GM12872 (cell line): Measurements from ENCODE around the gene HESX1.

Experiments
- TF ChIP-seq, protein P1 (sequence below): IDR thresholded peaks from 3 replicates; pipeline ENCODE4 v1.5.1; 2011; ENCODE audit warnings: low read depth, mild to moderate bottlenecking, low read length, moderate library complexity; ENCODE audit not compliant: insufficient read depth

The HESX1 gene

DNA sequence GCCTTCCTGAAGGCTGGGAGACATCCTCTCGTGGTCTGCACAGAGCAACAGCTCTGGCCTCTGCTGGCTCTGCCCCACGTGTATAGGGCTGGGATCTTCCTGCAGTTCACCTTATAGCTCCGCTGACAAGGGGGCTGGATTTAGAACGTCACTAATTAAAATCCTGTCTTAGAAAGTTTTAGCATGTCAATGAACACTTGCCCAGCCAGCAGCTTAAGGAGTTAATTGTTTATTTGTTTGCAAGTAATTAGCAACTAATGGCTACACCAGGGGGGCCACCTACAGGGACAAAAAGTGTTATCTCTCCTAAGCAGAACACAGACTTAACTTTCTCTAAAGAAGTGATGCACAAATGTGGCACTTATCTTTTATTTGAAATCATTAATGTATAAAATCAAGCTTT is at the start of gene HESX1:
TSS of gene HESX1 (minus strand) at position 84 of the 403 bp plus-strand sequence. CDS start at position 24, 60 bp downstream.
- TF ChIP-seq, protein P1, sequence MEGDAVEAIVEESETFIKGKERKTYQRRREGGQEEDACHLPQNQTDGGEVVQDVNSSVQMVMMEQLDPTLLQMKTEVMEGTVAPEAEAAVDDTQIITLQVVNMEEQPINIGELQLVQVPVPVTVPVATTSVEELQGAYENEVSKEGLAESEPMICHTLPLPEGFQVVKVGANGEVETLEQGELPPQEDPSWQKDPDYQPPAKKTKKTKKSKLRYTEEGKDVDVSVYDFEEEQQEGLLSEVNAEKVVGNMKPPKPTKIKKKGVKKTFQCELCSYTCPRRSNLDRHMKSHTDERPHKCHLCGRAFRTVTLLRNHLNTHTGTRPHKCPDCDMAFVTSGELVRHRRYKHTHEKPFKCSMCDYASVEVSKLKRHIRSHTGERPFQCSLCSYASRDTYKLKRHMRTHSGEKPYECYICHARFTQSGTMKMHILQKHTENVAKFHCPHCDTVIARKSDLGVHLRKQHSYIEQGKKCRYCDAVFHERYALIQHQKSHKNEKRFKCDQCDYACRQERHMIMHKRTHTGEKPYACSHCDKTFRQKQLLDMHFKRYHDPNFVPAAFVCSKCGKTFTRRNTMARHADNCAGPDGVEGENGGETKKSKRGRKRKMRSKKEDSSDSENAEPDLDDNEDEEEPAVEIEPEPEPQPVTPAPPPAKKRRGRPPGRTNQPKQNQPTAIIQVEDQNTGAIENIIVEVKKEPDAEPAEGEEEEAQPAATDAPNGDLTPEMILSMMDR = no peak

DNA sequence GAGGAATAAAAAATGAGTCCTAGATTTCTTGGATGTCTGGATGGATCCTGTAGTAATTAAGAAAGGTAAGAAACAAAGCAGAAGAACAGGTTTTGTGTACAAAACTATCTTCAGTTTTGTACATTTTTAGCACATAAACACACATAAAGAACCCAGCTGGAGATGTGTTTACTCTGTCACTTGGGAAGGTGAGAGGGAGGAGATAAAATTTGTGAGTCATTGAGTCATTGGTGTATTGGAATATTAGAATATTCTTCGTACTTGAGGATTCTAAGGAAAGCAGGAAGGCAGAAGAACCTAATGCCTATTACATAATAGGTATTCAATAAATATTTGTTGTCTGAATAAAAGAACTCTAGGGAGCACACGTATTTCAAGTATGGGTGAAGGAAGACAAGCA is 45.2 kb upstream of the HESX1 start:
- TF ChIP-seq, protein P1 = no peak

DNA sequence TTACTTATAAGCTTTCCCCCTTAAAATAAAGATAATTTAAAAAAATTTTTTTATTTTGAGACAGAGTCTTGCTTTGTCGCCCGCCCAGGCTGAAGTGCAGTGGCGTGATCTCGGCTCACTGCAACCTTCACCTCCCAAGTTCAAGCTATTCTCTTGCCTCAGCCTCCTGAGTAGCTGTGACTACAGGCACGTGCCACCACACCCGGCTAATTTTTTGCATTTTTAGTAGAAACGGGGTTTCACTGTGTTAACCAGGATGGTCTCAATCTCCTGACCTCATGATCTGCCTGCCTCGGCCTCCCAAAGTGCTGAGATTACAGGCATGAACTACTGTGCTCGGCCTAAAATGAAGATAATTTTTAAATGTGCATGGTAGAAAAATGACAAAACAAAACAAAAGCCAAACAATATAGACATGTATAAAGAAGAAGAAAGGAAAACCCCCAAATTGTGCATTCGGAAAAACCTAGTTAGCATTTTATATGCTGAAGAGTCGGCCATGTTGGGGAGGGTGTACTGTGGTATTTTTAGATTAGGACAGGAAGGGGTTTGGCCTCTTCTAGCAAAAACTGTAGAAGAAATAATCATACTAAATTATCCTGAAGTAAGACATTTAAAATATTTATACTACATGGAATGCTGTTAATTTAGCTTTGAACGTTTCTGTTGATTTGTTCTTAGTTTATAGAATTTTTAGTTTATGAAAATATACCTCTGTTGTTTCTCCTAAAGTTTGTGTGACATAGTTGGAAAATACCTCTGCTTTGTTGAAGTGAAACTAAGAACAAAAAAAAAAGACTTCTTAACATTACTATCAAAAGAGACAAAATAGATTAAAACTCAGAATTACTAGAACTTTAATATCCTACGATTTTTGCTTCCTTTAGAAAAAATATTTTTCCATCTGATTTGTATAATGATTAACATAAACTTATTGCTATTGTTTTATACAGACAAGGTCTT is 35.1 kb upstream of the HESX1 start:
- TF ChIP-seq, protein P1 = no peak

DNA sequence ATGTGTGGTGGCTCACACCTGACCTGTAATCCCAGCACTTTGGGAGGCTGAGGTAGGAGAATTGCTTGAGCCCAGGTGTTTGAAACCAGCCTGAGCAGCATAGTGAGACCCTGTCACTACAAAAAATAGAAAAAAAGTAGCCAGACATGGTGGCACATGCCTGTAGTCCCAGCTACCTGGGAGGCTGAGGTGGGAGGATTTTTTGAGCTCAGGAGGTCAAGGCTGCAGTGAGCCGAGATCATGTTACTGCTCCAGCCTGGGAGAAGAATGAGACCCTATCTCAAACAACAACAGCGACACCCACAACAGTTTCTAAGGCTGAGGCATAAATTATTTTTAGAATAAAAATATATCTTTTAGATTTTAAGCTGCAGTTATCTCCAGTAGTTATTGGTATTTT is 34.0 kb upstream of the HESX1 start:
- TF ChIP-seq, protein P1 = no peak

DNA sequence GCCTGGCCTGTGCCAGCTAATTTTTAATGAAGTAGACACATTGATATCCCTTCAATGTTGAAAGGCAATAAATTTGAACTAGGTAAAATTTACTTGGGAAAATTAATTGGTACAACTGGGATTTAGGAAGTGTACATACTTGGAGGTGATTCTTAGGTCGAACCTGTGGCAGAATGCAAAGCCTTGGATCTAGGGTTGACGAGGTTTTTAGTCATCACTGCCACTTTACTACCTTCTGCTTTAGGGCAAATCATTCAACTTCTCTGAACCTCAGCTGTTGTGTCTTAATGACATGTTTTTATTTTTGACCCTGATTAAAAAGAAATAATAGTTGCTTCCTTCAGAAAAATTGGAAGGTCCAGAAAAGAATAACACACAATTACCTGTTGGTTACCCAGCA is 30.2 kb upstream of the HESX1 start:
- TF ChIP-seq, protein P1 = no peak

DNA sequence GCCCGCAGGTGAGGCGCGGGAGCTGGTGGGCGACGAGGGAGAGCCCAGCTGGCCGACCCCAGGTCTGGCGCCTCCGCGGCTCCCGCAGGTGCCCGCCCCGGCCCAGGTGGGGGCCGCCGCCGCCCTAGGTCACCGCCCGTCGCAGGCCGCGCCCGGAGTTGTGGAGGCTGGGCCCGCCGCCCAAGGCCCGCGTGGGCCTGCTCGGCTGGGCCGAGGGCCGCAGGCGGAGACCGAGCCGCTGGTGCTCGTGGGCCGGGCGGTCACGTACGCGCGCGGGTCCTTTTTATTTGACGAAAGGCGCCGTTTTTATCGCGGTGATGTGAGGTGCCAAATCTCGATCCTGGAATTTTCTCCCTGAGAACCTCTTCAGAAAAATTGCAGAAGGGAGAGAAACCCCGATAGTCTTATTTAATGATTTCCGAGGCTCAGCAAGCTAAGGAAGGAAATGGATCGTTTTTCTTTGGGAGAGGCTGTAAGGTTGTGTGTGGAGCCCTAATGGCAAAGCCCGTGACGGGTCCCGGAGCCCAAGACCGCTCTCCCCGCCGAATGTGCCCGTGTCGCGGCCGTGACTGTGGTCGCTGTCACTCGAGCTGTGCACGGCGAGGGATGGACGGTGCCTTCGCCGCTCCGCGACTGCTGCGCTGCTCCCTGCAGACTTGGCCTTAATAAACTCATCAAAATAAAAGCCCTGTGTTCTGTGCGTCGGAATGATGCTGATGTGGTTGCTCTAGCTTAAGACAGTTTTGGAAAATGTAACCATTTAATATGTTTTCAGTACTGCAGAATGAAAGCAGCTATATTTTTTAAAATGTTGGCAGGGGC is 28.4 kb upstream of the HESX1 start:
- TF ChIP-seq, protein P1 = no peak

DNA sequence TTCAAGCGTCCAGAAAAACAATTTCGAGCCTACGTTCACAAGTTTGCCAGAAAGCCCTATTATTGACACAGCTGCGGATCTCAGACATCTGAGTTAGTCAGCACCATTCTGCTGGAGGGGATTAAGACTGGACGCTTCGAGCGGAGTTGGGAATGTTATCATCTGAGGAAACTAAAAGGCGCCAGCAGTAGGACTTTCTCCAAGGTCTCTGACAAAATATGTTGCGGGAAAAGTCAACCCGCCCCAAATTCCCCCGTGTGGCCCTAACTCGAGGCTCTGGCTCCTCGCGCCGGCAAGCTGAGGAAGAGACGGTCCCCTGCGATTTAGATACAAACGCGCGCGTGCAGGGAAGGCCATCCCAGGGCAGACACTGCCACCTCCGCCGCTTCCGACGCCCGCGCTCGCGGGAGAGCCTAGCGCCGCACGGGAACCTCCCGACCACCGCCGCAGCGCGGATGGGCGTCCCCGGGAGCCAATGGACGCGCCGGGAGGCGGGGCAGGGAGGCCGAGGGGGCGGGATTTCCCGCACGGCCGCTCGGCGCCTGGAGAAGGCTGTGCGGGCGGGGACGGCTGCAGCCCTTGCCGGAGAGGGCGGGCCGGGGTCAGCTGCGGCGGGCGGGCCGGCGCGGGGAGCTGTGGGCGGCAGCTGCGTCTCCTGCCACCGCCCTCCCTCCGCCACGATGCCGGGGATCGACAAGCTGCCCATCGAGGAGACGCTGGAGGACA is 27.6 kb upstream of the HESX1 start, which contains the start of gene APPL1:
TSS of gene APPL1 (plus strand) at position 526 of the 726 bp plus-strand sequence. CDS start at position 681, 155 bp downstream.
- TF ChIP-seq, protein P1 = no peak
